Transverse colon (tissue), 4 donors: ENCODE measurements around the gene MOBP. TPM values are rescaled to one million over a fixed set of nuclear protein-coding genes. Genes with fewer than 3 reads are reported as not detected.

Experiments used
- DNase-seq: peaks from one replicate; pipeline ENCODE4 v3.0.0-alpha.2; 2019
- H3K27ac ChIP-seq, 4 donors: fragments of 200-600 bp; sonication (generic); 2 replicates each; pipeline ENCODE4 v1.5.1; 2016 to 2018; ENCODE audit warnings: inconsistent platforms in 4 of 4
- H3K27me3 ChIP-seq: fragments of 200-600 bp; sonication (generic); 2 replicates; pipeline ENCODE4 v1.5.1; 2017; ENCODE audit warnings: inconsistent platforms
- H3K36me3 ChIP-seq, 4 donors: fragments of 200-600 bp; sonication (generic); 2 replicates each; pipeline ENCODE4 v1.5.1; 2017 to 2019; ENCODE audit warnings: inconsistent platforms in 4 of 4
- H3K4me1 ChIP-seq, 4 donors: fragments of 200-600 bp; sonication (generic); 2 replicates each; pipeline ENCODE4 v1.5.1; 2017 to 2020; ENCODE audit warnings: inconsistent platforms in 4 of 4
- H3K4me3 ChIP-seq, 4 donors: fragments of 200-600 bp; sonication (generic); 1 replicate in 1 of 4; 2 replicates in 3 of 4; pipeline versions ENCODE4 v1.5.1 to v1.6.1; 2017 to 2019; ENCODE audit warnings: inconsistent platforms in 4 of 4
- H3K9me3 ChIP-seq, 2 donors: fragments of 200-600 bp; sonication (generic); 2 replicates each; pipeline ENCODE4 v1.5.1; 2017 to 2019; ENCODE audit warnings: inconsistent platforms in 2 of 2
- CTCF ChIP-seq, 5 experiments: fragments of 200-600 bp in 3 of 5; fragments of 450-650 bp in 2 of 5; sonication (generic) in 3 of 5; IDR thresholded peaks; 1 replicate in 2 of 5; 2 replicates in 3 of 5; pipeline ENCODE4 v1.5.1; 2016 to 2017; ENCODE audit warnings: antibody characterized with exemption in 5 of 5, inconsistent platforms in 3 of 5, mild to moderate bottlenecking in 2 of 5, moderate library complexity in 1 of 5
- EP300 ChIP-seq: sonication (generic); formaldehyde crosslinking; IDR thresholded peaks from one replicate; pipeline ENCODE4 v1.6.1; 2017; ENCODE audit warnings: antibody characterized with exemption, low read depth
- POLR2A ChIP-seq: fragments of 450-650 bp; IDR thresholded peaks from one replicate; pipeline ENCODE4 v1.6.1; 2016; ENCODE audit warnings: antibody characterized with exemption, mild to moderate bottlenecking, moderate library complexity
- POLR2AphosphoS5 ChIP-seq, 3 donors: sonication (generic); formaldehyde crosslinking; IDR thresholded peaks; one replicate each; pipeline ENCODE4 v1.6.1; 2016; ENCODE audit warnings: antibody characterized with exemption in 3 of 3
- WGBS, 2 donors: methylation state at CpG; one replicate each; pipeline ENCODE4 v1.1.5; 2018; ENCODE audit warnings: low coverage in 1 of 2; 5-methylcytosine and 5-hydroxymethylcytosine counted together
- in situ Hi-C, 4 donors: fragments of 200-750 bp; cut with MboI; loops; one replicate each; pipeline versions ENCODE4 v1.15.0 to v1.15.1; 2017; ENCODE audit warnings: low sequenced_read_pairs in 3 of 4, low pct_ligation_motif_present in 1 of 4, low pct_unique_long_range_greater_than_20kb in 1 of 4
- intact Hi-C: fragments of 100-400 bp; cut with DNase I; formaldehyde crosslinking; loops from one replicate; pipeline ENCODE4 v1.15.1; 2023; ENCODE audit warnings: low total_unique reads
- total RNA-seq, 4 donors: library from RNA; depleted of rRNA; stranded (reverse); fragments of >200 nt; gene quantifications; one replicate each; pipeline ENCODE4 v1.1.0, GENCODE V29; 2016

The MOBP gene
- total RNA-seq, 4 donors from 2014 or later: 0.27 to 5.2 (median 1.3) TPM; not detected in 1

DNA sequence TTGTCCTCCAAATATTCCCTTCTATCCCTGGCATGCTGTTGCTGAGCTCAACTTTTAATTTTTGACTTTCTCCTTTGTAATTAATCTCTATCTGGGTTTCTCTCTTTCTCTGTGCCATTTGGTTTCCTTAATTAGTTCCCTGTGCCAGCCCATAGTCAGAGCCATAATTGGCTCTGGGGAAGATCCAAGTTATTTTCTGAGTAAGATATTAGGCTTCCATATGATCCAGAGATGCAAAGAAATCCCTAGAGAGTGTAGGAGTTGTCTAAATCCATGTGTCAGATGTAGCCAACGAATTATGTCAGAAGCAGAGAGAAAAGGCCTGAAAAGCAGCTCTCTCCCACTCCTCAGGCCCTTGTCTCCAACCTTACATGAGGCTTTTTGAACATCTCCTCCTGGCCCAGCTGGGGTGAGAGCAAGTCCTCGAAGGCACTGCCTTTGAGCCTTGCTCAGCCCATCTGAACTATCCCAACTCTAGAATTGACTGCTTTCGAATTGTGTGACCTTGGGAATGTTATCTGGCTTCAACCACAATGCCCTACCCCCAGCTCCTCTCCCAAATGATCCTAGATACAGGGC, 46.4 kb downstream of the MOBP start:
- no peaks in the 10 kb centered on the region for H3K4me1 ChIP-seq
- no peak overlapping the region for H3K4me3 ChIP-seq
- H3K27ac ChIP-seq: no peak overlapping the region
- 74% methylated on average over 3 of the region's 3 CpGs; no CpG with 5 or more reads in 1 of the 2 donors for WGBS, 2 donors
- H3K36me3 ChIP-seq: no peaks in the 10 kb centered on the region
- TF ChIP-seq EP300: no peak
- TF ChIP-seq POLR2A: no peak
- TF ChIP-seq CTCF (IDR thresholded peaks at IDR 0.05): no peak
- no peak for TF ChIP-seq POLR2AphosphoS5 (IDR thresholded peaks at IDR 0.05)
- intact Hi-C loops (no loop called here), in situ Hi-C loops (no loop called here)
- no peak for DNase-seq
- no peaks in the 10 kb centered on the region for H3K9me3 ChIP-seq
- H3K27me3 ChIP-seq: no peaks in the 10 kb centered on the region

DNA sequence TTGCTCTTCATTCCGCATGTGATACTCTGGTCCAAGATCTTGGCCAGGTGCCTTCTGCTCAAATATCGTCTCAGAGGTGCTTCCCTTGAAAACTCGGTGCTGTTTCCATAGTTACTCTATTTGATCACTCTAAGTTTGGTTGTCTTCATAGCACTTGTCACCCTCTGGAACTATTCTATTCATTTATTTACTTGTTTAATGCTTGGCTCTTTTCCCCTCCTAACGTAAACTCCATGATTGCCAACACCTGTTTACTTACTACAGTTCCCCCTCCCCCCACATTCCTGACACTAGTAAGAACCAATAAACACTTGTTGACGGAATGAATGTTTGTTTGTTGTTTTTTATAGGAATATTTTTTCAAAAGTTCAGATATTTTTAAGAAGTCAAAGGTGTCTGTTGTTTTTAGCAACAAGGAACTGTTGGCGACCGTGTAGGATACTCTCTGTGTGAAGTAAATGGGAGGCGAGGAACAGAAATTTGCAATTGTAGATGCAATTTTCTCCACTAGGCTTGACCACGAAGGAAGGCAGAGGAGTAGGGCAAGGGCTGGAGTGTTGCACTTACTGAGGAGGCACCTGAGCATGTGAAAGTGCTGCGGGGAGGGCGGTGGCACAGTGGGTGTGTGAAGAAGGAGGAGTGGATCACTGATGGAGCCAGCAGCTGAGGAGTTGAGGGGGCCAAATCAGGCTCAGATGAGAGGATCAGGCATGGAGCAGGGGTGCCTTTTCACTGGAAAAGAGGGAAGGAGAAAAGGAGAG, 48.4 kb downstream of the MOBP start:
- TF ChIP-seq POLR2A (no peak), CTCF (IDR thresholded peaks at IDR 0.05) (no peak), POLR2AphosphoS5 (IDR thresholded peaks at IDR 0.05) (no peak)
- Histone ChIP-seq H3K36me3 (no peaks in the 10 kb centered on the region), H3K4me3 (no peak overlapping the region), H3K27me3 (no peaks in the 10 kb centered on the region), H3K9me3 (no peaks in the 10 kb centered on the region), H3K27ac (no peak overlapping the region), H3K4me1 (no peaks in the 10 kb centered on the region)
- WGBS, 2 donors: 63% methylated on average over 10 to 11 of the region's 11 CpGs
- DNase-seq: no peak
- in situ Hi-C loops (no loop called here), intact Hi-C loops (no loop called here)

- 66 to 77% methylated on average over 2 of the region's 2 CpGs for WGBS, 2 donors
- no peak for DNase-seq
Measured at GRCh38 chr3:39519103-39519502, 51.6 kb downstream of the MOBP start.

More at GRCh38 chr3:39519103-39519502, 51.6 kb downstream of the MOBP start:
- intact Hi-C loops: no loop called here
- H3K9me3 ChIP-seq: peaks cover 5 to 6% of the 10 kb centered on the region in 2 donors
- H3K4me3 ChIP-seq: no peak overlapping the region
- no peaks in the 10 kb centered on the region for H3K36me3 ChIP-seq
- TF ChIP-seq POLR2A (no peak), POLR2AphosphoS5 (IDR thresholded peaks at IDR 0.05) (no peak), EP300 (no peak), CTCF (IDR thresholded peaks at IDR 0.05) (no peak)
- in situ Hi-C loops: no loop called here
- no peaks in the 10 kb centered on the region for H3K27me3 ChIP-seq
- H3K4me1 ChIP-seq: no peaks in the 10 kb centered on the region
- no peak overlapping the region for H3K27ac ChIP-seq
